Upper lobe of left lung (tissue), 6 donors: ENCODE data around the gene SMPD3. TPM values are rescaled to one million over a fixed set of nuclear protein-coding genes. Genes with fewer than 3 reads are reported as not detected.
A peak's percentile ranks its signal among the peaks of the same experiment; 100 is the strongest.

ENCODE experiments used
- ATAC-seq, 2 donors: fragments of 200-7000 bp; cut with Tn5 transposase; one replicate each; pipeline ENCODE4 v1.9.1; 2022; ENCODE audit warnings: mild to moderate bottlenecking in 2 of 2, moderate library complexity in 2 of 2; ENCODE audit not compliant: low FRiP score in 2 of 2
- DNase-seq, 2 donors: peaks; one replicate each; pipeline ENCODE4 v3.0.0-alpha.2; 2019 to 2020
- H3K27ac ChIP-seq, 4 donors: fragments of 200-600 bp; sonication (generic); one replicate each; pipeline ENCODE4 v1.5.1; 2016 to 2019
- H3K27me3 ChIP-seq, 4 donors: fragments of 200-600 bp; sonication (generic); one replicate each; pipeline ENCODE4 v1.5.1; 2017 to 2019
- H3K36me3 ChIP-seq, 4 donors: fragments of 200-600 bp; sonication (generic); one replicate each; pipeline ENCODE4 v1.5.1; 2016 to 2019
- H3K4me1 ChIP-seq, 4 donors: fragments of 200-600 bp; sonication (generic); one replicate each; pipeline ENCODE4 v1.5.1; 2018 to 2019
- H3K4me3 ChIP-seq, 4 donors: fragments of 200-600 bp; sonication (generic); one replicate each; pipeline ENCODE4 v1.5.1; 2017 to 2019; ENCODE audit warnings: mild to moderate bottlenecking in 2 of 4, moderate library complexity in 1 of 4
- H3K9me3 ChIP-seq, 4 donors: fragments of 200-600 bp; sonication (generic); one replicate each; pipeline ENCODE4 v1.5.1; 2018 to 2019
- EP300 ChIP-seq, 4 donors: sonication (generic); formaldehyde crosslinking; IDR thresholded peaks; one replicate each; pipeline ENCODE4 v1.5.1; 2017; ENCODE audit warnings: antibody characterized with exemption in 4 of 4, control low read depth in 2 of 4
- POLR2A ChIP-seq, 4 donors: fragments of 450-650 bp; IDR thresholded peaks; one replicate each; pipeline ENCODE4 v1.5.1; 2016 to 2017; ENCODE audit warnings: antibody characterized with exemption in 4 of 4, mild to moderate bottlenecking in 2 of 4
- POLR2AphosphoS5 ChIP-seq, 2 donors: sonication (generic); formaldehyde crosslinking; IDR thresholded peaks; one replicate each; pipeline ENCODE4 v1.5.1; 2017; ENCODE audit warnings: antibody characterized with exemption in 2 of 2
- WGBS, 2 donors: methylation state at CpG; one replicate each; pipeline ENCODE4 v1.1.5; 2017 to 2018; 5-methylcytosine and 5-hydroxymethylcytosine counted together
- total RNA-seq, 6 donors: library from RNA; depleted of rRNA in 4 of 6; stranded (reverse); fragments of >200 nt in 4 of 6; gene quantifications; one replicate each; pipeline versions ENCODE4 v1.1.0 to v1.2.1, GENCODE V29; 2016 to 2021
- TF ChIP-seq, protein P1 (sequence below), 6 experiments: fragments of 450-650 bp in 4 of 6; fragments of 200-600 bp in 2 of 6; sonication (generic) in 2 of 6; IDR thresholded peaks; one replicate each; pipeline ENCODE4 v1.5.1; 2016 to 2019; ENCODE audit warnings: antibody characterized with exemption in 6 of 6
- donor health status: DM: no; HTN: no; CAD: no; lungs with moderate emphysema.
- donor health status: DM: no; HTN: yes; CAD: no; lungs with severe emphysema.

SMPD3 gene
- total RNA-seq, 6 donors from 2014 or later: 1.2 to 10.7 (median 3.2) TPM

DNA sequence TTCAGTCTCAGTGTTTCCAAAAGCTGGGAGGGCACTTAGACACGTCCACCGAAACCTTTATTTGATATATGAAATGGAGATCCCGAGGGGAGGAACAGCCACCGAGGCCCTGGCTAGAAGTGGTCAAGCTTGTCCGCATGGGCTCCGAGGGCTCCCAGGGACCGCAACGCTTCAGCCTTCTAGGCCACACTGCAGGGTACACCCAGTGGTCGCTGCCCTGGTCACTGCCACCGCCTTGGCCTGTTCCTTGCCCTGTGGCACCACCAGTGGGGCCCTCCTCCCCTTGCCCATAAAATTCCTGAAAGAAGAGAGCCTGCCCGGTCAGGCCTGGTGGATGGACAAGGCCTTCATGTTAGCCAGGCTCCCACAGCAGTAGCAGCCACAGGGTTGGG lies 43.8 kb upstream of the SMPD3 start:
- peaks cover 1 to 12% (median 4%) of the 10 kb centered on the region in 4 donors for H3K4me1 ChIP-seq
- no peak overlapping the region for H3K4me3 ChIP-seq
- no peaks in the 10 kb centered on the region for H3K36me3 ChIP-seq
- no peak overlapping the region for H3K27ac ChIP-seq
- ATAC-seq (no peak), DNase-seq (no peak)
- no peaks in the 10 kb centered on the region for H3K9me3 ChIP-seq
- WGBS, 2 donors: 83% methylated on average over 11 of the region's 11 CpGs; no CpG with 5 or more reads in 1 of the 2 donors
- TF ChIP-seq POLR2AphosphoS5 (IDR thresholded peaks at IDR 0.05): no peak
- no peak for TF ChIP-seq POLR2A (IDR thresholded peaks at IDR 0.05)
- TF ChIP-seq, protein P1, sequence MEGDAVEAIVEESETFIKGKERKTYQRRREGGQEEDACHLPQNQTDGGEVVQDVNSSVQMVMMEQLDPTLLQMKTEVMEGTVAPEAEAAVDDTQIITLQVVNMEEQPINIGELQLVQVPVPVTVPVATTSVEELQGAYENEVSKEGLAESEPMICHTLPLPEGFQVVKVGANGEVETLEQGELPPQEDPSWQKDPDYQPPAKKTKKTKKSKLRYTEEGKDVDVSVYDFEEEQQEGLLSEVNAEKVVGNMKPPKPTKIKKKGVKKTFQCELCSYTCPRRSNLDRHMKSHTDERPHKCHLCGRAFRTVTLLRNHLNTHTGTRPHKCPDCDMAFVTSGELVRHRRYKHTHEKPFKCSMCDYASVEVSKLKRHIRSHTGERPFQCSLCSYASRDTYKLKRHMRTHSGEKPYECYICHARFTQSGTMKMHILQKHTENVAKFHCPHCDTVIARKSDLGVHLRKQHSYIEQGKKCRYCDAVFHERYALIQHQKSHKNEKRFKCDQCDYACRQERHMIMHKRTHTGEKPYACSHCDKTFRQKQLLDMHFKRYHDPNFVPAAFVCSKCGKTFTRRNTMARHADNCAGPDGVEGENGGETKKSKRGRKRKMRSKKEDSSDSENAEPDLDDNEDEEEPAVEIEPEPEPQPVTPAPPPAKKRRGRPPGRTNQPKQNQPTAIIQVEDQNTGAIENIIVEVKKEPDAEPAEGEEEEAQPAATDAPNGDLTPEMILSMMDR (IDR thresholded peaks at IDR 0.05): no peak
- no peak for TF ChIP-seq EP300 (IDR thresholded peaks at IDR 0.05)
- no peaks in the 10 kb centered on the region for H3K27me3 ChIP-seq

DNA sequence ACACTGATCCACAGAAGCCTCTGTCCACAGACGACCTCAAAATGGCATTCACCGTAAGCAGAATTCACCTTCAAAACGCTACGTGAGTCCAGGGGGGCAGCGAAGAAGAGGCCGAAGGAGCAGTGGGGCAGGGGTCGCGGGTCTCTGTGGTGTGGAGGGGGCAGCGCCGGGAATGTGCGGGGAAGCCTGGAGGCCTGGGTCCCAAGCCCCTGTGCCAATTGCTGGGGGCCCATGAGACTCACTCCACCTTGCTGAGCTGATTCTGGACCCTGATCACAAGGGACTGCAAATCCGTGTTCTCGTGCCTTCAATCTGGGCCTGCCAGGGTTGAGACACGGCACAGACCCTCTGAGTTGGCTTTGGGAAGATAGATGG lies 43.3 kb upstream of the SMPD3 start:
- no peaks in the 10 kb centered on the region for H3K9me3 ChIP-seq
- H3K4me1 ChIP-seq: peaks cover 5 to 18% (median 8%) of the 10 kb centered on the region in 4 donors
- H3K4me3 ChIP-seq: no peak overlapping the region
- no peaks in the 10 kb centered on the region for H3K36me3 ChIP-seq
- DNase-seq (no peak), ATAC-seq (no peak)
- no peak overlapping the region for H3K27ac ChIP-seq
- 86 to 91% methylated on average over 8 to 14 of the region's 14 CpGs for WGBS, 2 donors
- no peak for TF ChIP-seq EP300 (IDR thresholded peaks at IDR 0.05)
- no peaks in the 10 kb centered on the region for H3K27me3 ChIP-seq

DNA sequence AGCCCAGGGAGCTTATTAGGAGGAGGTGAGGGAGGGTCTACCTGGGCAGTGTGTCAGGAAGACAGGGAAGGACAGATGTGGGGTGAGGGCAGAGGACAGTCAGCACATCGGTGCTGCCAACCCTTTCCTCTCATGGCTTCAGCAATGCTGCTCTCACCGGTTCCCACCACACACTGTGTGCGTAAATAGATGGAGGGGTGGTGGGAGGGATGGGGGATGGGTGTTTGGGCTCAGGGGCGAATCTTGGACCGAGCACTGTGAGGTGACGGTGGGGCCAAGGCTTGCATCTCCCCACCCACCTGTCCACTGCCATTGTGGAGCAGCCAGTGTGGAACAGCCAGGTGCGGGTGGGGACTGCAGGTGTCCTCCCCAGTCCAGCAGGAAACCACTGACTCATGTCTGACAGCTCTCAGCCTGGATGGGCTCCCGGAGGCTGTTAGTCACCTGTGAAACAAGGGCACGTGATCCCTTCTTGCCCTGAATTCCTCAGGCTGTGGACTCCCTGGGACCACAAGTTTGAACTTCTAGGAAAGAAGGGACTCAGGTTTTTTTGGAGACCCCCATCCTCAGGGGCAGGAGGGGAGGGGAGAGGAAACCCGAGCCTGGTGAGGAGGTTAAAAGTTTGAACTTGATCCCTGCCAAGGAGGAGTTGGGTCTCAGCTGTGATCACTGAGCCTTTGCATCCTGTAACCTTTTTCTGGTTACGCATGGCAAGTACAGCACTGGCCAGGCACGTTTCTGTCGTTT lies 42.7 kb upstream of the SMPD3 start:
- no peaks in the 10 kb centered on the region for H3K36me3 ChIP-seq
- no peak overlapping the region for H3K4me3 ChIP-seq
- H3K27me3 ChIP-seq: no peaks in the 10 kb centered on the region
- H3K9me3 ChIP-seq: no peaks in the 10 kb centered on the region
- H3K27ac ChIP-seq: no peak overlapping the region
- 55 to 64% methylated on average over 8 to 13 of the region's 13 CpGs for WGBS, 2 donors
- DNase-seq: peak in 1 of 2 donors; percentile 83
- peak; percentile 26 to 61 for ATAC-seq
- TF ChIP-seq, protein P1 (IDR thresholded peaks at IDR 0.05): no peak
- TF ChIP-seq POLR2A (IDR thresholded peaks at IDR 0.05) (no peak), EP300 (IDR thresholded peaks at IDR 0.05) (no peak), POLR2AphosphoS5 (IDR thresholded peaks at IDR 0.05) (no peak)
- H3K4me1 ChIP-seq: peaks cover 5 to 21% (median 10%) of the 10 kb centered on the region in 4 donors

DNA sequence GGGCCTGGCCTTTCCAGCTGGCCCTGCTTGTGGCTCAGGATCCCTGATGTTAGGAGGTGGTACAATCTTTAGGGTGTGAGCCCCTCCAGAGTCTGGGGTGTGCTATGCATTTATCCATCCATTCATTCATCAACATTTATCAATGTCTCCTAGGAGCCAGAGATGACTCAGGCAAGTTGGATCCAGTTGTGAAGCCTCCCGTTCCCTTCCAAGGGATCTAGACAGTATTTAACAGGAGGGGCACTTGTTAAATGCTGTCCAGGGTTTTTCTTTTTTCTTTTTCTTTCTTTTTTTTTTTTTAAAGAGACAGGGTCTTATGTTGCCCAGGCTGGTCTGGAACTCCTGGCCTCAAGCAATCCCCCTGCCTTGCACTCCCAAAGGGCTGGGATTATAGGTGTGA lies 42.0 kb upstream of the SMPD3 start:
- WGBS, 2 donors: 91 to 92% methylated on average over 1 of the region's 1 CpG
- H3K4me1 ChIP-seq: peaks cover 5 to 21% (median 10%) of the 10 kb centered on the region in 4 donors
- DNase-seq: no peak
- H3K4me3 ChIP-seq: no peak overlapping the region
- H3K36me3 ChIP-seq: no peaks in the 10 kb centered on the region
- ATAC-seq: no peak
- no peaks in the 10 kb centered on the region for H3K27me3 ChIP-seq
- H3K27ac ChIP-seq: no peak overlapping the region
- no peak for TF ChIP-seq POLR2AphosphoS5 (IDR thresholded peaks at IDR 0.05)
- TF ChIP-seq, protein P1 (IDR thresholded peaks at IDR 0.05): no peak
- TF ChIP-seq POLR2A (IDR thresholded peaks at IDR 0.05): no peak
- no peak for TF ChIP-seq EP300 (IDR thresholded peaks at IDR 0.05)
- H3K9me3 ChIP-seq: no peaks in the 10 kb centered on the region

DNA sequence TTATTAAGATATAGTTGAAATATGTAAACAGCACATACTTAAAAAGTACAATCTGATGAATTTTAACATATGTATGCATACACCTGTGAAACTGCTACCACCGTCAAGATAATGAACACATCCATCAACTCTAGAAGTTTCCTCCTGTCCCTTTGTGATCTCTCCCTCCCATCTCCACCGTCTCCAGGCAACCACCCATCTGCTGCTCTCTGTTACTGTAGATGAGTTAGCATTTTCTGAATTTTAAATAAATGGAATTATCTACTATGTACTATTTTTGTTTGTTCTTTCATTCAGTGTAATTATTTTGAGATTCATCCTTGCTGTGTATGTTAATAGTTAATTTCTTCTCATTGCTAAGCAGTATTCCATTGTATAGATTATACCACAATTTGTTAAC lies 40.2 kb upstream of the SMPD3 start:
- H3K9me3 ChIP-seq: no peaks in the 10 kb centered on the region
- H3K36me3 ChIP-seq: no peaks in the 10 kb centered on the region
- H3K27ac ChIP-seq: no peak overlapping the region
- WGBS, 2 donors: 46 to 56% methylated on average over 2 of the region's 2 CpGs
- DNase-seq (no peak), ATAC-seq (no peak)
- H3K4me1 ChIP-seq: peaks cover 5 to 21% (median 10%) of the 10 kb centered on the region in 4 donors
- no peak overlapping the region for H3K4me3 ChIP-seq
- H3K27me3 ChIP-seq: no peaks in the 10 kb centered on the region
- TF ChIP-seq, protein P1 (IDR thresholded peaks at IDR 0.05): no peak
- no peak for TF ChIP-seq POLR2AphosphoS5 (IDR thresholded peaks at IDR 0.05)
- no peak for TF ChIP-seq POLR2A (IDR thresholded peaks at IDR 0.05)
- no peak for TF ChIP-seq EP300 (IDR thresholded peaks at IDR 0.05)
